ENCODE data around the gene PRSS2. TPM values are rescaled to one million over a fixed set of nuclear protein-coding genes. Genes with fewer than 3 reads are reported as not detected.
"Not testable (repeated sequence)": the region's sequence is repeated elsewhere in the genome, so short reads cannot be mapped to it uniquely, and the experiment has no call there.

Gene PRSS2
- total RNA-seq, 1 experiment from 2014 or later, result 27.6 TPM

DNA sequence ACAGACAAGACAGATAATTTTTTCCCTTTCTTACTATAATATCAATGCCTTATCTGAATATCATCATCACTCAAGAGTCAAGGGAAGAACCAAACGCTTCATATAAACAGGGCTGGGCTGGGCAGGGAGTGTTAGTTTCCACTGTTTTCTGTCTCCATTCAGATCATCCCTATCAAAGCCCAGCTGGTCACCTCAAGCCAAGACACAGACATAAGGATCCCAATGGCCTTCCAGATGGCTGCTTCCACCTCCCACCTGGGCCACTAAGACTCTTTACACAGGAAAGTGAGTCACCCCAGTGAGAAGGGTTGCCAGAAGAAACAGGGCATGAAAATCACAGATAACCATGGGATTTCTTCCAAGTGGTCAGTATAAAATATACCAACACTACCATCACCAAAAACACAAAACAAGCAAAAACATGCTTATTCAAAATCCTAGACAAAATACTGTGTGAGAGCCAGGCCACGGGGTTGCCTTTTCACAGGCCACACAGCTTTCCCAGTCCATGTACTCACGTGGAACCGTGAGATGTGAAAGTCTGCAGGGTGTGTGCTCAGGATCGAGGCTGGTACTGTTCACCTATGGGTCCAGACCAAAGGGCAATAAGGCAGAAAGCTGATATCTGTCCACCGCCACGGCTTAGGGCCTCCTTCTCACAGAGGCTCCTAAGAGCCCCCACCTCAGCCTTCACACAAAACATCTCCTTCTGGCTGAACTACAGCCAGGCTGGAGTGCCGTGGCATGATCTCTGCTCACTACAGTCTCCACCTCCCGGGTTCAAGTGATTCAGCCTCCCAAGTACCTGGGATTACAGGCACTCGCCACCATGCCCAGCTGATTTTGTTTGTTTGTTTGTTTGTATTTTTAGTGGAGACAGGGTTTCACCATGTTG is 15.8 kb upstream of the PRSS2 start:
- Mint-ChIP-seq H3K27me3 (ENCODE audit: low read depth) (peaks cover 13% of the 10 kb centered on the region), H3K36me3 (no peaks in the 10 kb centered on the region), H3K4me3 (no peak overlapping the region), H3K9me3 (peaks cover 17% of the 10 kb centered on the region), H3K4me1 (no peaks in the 10 kb centered on the region), H3K27ac (no peak overlapping the region)
- DNase-seq (ENCODE audit: low spot score) (no peak), ATAC-seq (no peak)
- POLR2A ChIA-PET, result no interaction called here
- no peak for TF ChIP-seq ZNF121 (CRISPR knock-in tag; IDR thresholded peaks at IDR 0.05)
- CTCF ChIA-PET, result no interaction called here

DNA sequence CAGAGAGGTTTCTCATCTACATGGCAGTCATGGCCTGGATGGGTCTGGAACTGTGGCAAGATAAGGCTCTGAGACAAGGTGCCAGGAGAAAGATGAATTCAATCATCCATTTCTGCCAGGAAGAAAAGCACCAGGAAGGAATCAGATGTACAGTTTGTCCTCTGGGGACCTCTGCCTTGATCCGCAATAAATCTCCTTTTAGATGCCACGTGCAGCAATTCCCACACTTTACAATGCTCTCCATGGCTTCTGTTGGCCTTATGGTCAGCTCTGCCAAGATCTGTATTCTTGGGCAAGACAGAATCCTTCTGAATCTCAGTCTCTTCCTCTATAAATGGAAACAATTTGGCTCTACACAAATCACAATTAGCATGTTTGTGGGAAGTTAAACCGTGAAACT is 12.5 kb upstream of the PRSS2 start:
- ATAC-seq; H3K36me3 Mint-ChIP-seq; CTCF ChIA-PET; DNase-seq (ENCODE audit: low spot score); POLR2A ChIA-PET; H3K27ac Mint-ChIP-seq; H3K4me3 Mint-ChIP-seq; H3K4me1 Mint-ChIP-seq: not testable (repeated sequence)
- peaks cover 10% of the 10 kb centered on the region; the same call in 1 of the 2 replicates for H3K9me3 Mint-ChIP-seq
- H3K27me3 Mint-ChIP-seq (ENCODE audit: low read depth), result peaks cover 17% of the 10 kb centered on the region

DNA sequence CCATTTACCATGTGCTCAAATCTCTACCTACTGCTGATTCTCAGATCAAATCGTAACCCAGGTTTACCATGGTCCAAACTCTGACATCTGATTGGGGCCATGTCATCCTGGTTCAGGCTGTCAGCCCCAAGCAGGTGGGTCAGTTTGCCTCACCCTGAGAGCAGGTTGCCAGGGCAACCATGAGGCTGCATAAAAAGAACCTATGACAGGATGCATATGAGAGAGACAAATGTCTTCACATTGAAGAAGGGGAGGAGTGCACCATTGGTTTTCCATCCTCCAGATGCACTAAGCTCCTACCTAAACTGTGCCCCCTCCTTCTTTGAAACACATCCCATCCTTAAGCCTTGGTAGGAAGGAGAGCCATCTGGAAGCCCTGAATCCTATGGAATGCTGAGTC is 11.3 kb upstream of the PRSS2 start:
- CTCF ChIA-PET, result no interaction called here
- Mint-ChIP-seq H3K4me3 (no peak overlapping the region), H3K36me3 (no peaks in the 10 kb centered on the region), H3K9me3 (peaks cover 10% of the 10 kb centered on the region; the same call in 1 of the 2 replicates), H3K27me3 (ENCODE audit: low read depth) (peaks cover 17% of the 10 kb centered on the region), H3K27ac (no peak overlapping the region), H3K4me1 (peaks cover 8% of the 10 kb centered on the region; the same call in 1 of the 2 replicates)
- TF ChIP-seq TP53 (CRISPR knock-in tag; IDR thresholded peaks at IDR 0.05), result no peak
- TF ChIP-seq ZNF232 (CRISPR knock-in tag; IDR thresholded peaks at IDR 0.05), result no peak
- no peak for TF ChIP-seq HMGA2 (CRISPR knock-in tag; IDR thresholded peaks at IDR 0.05)
- no peak for TF ChIP-seq ZNF263 (CRISPR knock-in tag; IDR thresholded peaks at IDR 0.05; ENCODE audit: low read depth)
- TF ChIP-seq, protein P1, sequence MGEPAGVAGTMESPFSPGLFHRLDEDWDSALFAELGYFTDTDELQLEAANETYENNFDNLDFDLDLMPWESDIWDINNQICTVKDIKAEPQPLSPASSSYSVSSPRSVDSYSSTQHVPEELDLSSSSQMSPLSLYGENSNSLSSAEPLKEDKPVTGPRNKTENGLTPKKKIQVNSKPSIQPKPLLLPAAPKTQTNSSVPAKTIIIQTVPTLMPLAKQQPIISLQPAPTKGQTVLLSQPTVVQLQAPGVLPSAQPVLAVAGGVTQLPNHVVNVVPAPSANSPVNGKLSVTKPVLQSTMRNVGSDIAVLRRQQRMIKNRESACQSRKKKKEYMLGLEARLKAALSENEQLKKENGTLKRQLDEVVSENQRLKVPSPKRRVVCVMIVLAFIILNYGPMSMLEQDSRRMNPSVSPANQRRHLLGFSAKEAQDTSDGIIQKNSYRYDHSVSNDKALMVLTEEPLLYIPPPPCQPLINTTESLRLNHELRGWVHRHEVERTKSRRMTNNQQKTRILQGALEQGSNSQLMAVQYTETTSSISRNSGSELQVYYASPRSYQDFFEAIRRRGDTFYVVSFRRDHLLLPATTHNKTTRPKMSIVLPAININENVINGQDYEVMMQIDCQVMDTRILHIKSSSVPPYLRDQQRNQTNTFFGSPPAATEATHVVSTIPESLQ (CRISPR knock-in tag; IDR thresholded peaks at IDR 0.05), result no peak
- TF ChIP-seq ZNF138 (CRISPR knock-in tag; conservative IDR thresholded peaks at IDR 0.05), result no peak
- TF ChIP-seq NR3C1 (CRISPR knock-in tag; conservative IDR thresholded peaks at IDR 0.05; ENCODE audit: low read depth), result no peak
- no peak for TF ChIP-seq NFATC4 (CRISPR knock-in tag; IDR thresholded peaks at IDR 0.05)
- TF ChIP-seq, protein P2, sequence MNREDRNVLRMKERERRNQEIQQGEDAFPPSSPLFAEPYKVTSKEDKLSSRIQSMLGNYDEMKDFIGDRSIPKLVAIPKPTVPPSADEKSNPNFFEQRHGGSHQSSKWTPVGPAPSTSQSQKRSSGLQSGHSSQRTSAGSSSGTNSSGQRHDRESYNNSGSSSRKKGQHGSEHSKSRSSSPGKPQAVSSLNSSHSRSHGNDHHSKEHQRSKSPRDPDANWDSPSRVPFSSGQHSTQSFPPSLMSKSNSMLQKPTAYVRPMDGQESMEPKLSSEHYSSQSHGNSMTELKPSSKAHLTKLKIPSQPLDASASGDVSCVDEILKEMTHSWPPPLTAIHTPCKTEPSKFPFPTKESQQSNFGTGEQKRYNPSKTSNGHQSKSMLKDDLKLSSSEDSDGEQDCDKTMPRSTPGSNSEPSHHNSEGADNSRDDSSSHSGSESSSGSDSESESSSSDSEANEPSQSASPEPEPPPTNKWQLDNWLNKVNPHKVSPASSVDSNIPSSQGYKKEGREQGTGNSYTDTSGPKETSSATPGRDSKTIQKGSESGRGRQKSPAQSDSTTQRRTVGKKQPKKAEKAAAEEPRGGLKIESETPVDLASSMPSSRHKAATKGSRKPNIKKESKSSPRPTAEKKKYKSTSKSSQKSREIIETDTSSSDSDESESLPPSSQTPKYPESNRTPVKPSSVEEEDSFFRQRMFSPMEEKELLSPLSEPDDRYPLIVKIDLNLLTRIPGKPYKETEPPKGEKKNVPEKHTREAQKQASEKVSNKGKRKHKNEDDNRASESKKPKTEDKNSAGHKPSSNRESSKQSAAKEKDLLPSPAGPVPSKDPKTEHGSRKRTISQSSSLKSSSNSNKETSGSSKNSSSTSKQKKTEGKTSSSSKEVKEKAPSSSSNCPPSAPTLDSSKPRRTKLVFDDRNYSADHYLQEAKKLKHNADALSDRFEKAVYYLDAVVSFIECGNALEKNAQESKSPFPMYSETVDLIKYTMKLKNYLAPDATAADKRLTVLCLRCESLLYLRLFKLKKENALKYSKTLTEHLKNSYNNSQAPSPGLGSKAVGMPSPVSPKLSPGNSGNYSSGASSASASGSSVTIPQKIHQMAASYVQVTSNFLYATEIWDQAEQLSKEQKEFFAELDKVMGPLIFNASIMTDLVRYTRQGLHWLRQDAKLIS (CRISPR knock-in tag; IDR thresholded peaks at IDR 0.05; ENCODE audit: borderline replicate concordance), result no peak
- ATAC-seq, result no peak
- DNase-seq (ENCODE audit: low spot score), result no peak
- POLR2A ChIA-PET, result no interaction called here

DNA sequence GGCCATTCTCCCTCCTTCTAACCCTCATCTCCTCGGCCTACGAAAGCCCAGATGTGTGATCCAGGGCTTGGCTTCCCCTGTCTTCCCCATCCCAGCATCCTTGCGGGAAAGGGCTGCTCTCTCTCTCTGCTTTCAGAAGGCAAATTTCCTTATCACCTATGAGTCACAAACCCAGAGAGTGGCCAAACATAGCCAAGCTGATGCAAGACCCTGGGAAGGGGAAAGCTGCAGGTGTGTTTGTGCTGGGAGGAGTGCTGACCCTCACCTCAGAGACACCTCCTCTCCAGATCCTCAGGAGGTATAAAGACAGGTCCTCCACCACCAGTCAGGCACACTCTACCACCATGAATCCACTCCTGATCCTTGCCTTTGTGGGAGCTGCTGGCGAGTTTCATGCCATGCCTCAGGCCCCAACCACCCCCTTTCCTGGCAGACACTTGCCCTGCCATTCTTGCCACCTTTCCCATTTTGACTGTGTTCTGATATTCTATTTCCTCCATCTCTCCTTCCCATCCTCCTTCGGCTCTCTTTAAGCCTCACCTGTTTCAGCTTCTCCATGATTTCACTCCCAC is 10.6 kb upstream of the PRSS2 start:
- Mint-ChIP-seq H3K27ac (no peak overlapping the region), H3K36me3 (no peaks in the 10 kb centered on the region), H3K4me3 (no peak overlapping the region), H3K9me3 (peaks cover 10% of the 10 kb centered on the region; the same call in 1 of the 2 replicates), H3K27me3 (ENCODE audit: low read depth) (peaks cover 17% of the 10 kb centered on the region), H3K4me1 (peaks cover 8% of the 10 kb centered on the region; the same call in 1 of the 2 replicates)
- ATAC-seq (no peak), DNase-seq (ENCODE audit: low spot score) (no peak)
- ChIA-PET CTCF (no interaction called here), POLR2A (no interaction called here)
- TF ChIP-seq SMAD3 (CRISPR knock-in tag; IDR thresholded peaks at IDR 0.05; ENCODE audit: borderline replicate concordance) (no peak), NR3C1 (CRISPR knock-in tag; conservative IDR thresholded peaks at IDR 0.05; ENCODE audit: low read depth) (no peak), ZNF423 (CRISPR knock-in tag; IDR thresholded peaks at IDR 0.05) (no peak), FOXK1 (CRISPR knock-in tag; IDR thresholded peaks at IDR 0.05) (no peak), TEAD1 (CRISPR knock-in tag; IDR thresholded peaks at IDR 0.05) (no peak), GRHL2 (CRISPR knock-in tag; IDR thresholded peaks at IDR 0.05; ENCODE audit: insufficient replicate concordance, severe bottlenecking) (no peak)
- TF ChIP-seq, protein P3, sequence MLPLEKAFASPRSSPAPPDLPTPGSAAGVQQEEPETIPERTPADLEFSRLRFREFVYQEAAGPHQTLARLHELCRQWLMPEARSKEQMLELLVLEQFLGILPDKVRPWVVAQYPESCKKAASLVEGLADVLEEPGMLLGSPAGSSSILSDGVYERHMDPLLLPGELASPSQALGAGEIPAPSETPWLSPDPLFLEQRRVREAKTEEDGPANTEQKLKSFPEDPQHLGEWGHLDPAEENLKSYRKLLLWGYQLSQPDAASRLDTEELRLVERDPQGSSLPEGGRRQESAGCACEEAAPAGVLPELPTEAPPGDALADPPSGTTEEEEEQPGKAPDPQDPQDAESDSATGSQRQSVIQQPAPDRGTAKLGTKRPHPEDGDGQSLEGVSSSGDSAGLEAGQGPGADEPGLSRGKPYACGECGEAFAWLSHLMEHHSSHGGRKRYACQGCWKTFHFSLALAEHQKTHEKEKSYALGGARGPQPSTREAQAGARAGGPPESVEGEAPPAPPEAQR (CRISPR knock-in tag; IDR thresholded peaks at IDR 0.05), result no peak
- TF ChIP-seq, protein P4, sequence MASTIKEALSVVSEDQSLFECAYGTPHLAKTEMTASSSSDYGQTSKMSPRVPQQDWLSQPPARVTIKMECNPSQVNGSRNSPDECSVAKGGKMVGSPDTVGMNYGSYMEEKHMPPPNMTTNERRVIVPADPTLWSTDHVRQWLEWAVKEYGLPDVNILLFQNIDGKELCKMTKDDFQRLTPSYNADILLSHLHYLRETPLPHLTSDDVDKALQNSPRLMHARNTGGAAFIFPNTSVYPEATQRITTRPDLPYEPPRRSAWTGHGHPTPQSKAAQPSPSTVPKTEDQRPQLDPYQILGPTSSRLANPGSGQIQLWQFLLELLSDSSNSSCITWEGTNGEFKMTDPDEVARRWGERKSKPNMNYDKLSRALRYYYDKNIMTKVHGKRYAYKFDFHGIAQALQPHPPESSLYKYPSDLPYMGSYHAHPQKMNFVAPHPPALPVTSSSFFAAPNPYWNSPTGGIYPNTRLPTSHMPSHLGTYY (CRISPR knock-in tag; IDR thresholded peaks at IDR 0.05), result no peak
- TF ChIP-seq, protein P5, sequence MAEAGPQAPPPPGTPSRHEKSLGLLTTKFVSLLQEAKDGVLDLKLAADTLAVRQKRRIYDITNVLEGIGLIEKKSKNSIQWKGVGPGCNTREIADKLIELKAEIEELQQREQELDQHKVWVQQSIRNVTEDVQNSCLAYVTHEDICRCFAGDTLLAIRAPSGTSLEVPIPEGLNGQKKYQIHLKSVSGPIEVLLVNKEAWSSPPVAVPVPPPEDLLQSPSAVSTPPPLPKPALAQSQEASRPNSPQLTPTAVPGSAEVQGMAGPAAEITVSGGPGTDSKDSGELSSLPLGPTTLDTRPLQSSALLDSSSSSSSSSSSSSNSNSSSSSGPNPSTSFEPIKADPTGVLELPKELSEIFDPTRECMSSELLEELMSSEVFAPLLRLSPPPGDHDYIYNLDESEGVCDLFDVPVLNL (CRISPR knock-in tag; IDR thresholded peaks at IDR 0.05; ENCODE audit: borderline replicate concordance, low read depth), result no peak
